ENCODE measurements around the gene KIF2A. TPM values are rescaled to one million over a fixed set of nuclear protein-coding genes. Genes with fewer than 3 reads are reported as not detected.

Gene KIF2A
- total and polyA plus RNA-seq, 2 of the 8 experiments (the other 6 are each of a cell fraction or from before 2014, with no cell fraction given): 18.4 to 97.1 TPM

GRCh38 chr5:62314213-62314830 lies 8.3 kb downstream of the KIF2A start (continued):
- no peak for TF ChIP-seq CHD7 (IDR thresholded peaks at IDR 0.05; ENCODE audit: insufficient replicate concordance, low read length)
- TF ChIP-seq TBP (IDR thresholded peaks at IDR 0.05; ENCODE audit: low read depth, low read length): no peak
- no peak for TF ChIP-seq KDM1A (IDR thresholded peaks at IDR 0.05; ENCODE audit: borderline replicate concordance, low read length)

Data from H1 (cell line).